K562 (cell line): ENCODE data around the gene CYB5R4. TPM values are rescaled to one million over a fixed set of nuclear protein-coding genes. Genes with fewer than 3 reads are reported as not detected.

Experiments used
- ATAC-seq: fragments of 200-7000 bp; cut with Tn5 transposase; 3 replicates; pipeline ENCODE4 v1.9.1; 2020; ENCODE audit warnings: moderate library complexity
- BruUV-seq: library from RNA; stranded (reverse); fragments of 400-500 nt; replicated peaks from 2 replicates; lab custom pipeline; 2021; lab: Mats Ljungman, UMichigan
- CTCF ChIA-PET: fragments of 300-600 bp; formaldehyde crosslinking; extraction: SDS; loops from one replicate; lab custom pipeline; 2021; ENCODE audit warnings: low intra/inter-chr PET ratio; lab: Yijun Ruan, JAX
- POLR2A ChIA-PET: fragments of 300-600, 350-650 bp; sonication (Branson Sonifier 250); formaldehyde crosslinking; extraction: SDS; loops from one replicate; lab custom pipeline; 2021; ENCODE audit warnings: antibody characterized with exemption, inconsistent platforms; lab: Yijun Ruan, JAX
- DNase-seq, 4 experiments: peaks; one replicate each; pipeline versions ENCODE4 v3.0.0 to v3.0.0-alpha.2; 2011 to 2018; ENCODE audit warnings: low spot score in 3 of 4, mixed read lengths in 3 of 4; ENCODE audit errors: extremely low read depth in 1 of 4
- FAIRE-seq: peaks from 2 replicates; lab custom pipeline; 2011; peaks lifted over from hg19 to GRCh38; lab: Jason Lieb, UNC
- H2AFZ ChIP-seq: 2 replicates; pipeline ENCODE4 v1.6.0; 2011; ENCODE audit warnings: low read depth, low read length, control low read depth, inconsistent platforms
- H3K27ac ChIP-seq: fragments of 200-600 bp; 3 replicates; pipeline ENCODE4 v1.8.0; 2011; ENCODE audit warnings: low read depth, mild to moderate bottlenecking, control low read depth, inconsistent platforms, low read length, moderate library complexity, mixed read lengths; ENCODE audit errors: extremely low read depth
- H3K27me3 ChIP-seq, 2 experiments: fragments of 300-600 bp in 1 of 2; 2 replicates in 1 of 2; 3 replicates in 1 of 2; pipeline versions ENCODE4 v1.6.0 to v1.8.0; 2011; ENCODE audit warnings: inconsistent platforms in 2 of 2, low read length in 2 of 2, mild to moderate bottlenecking in 1 of 2, mixed read lengths in 1 of 2, moderate library complexity in 1 of 2; ENCODE audit not compliant: control insufficient read depth in 2 of 2, insufficient read depth in 2 of 2
- H3K36me3 ChIP-seq: fragments of 300-600 bp; 3 replicates; pipeline ENCODE4 v1.8.0; 2011; ENCODE audit warnings: mild to moderate bottlenecking, low read length, inconsistent platforms; ENCODE audit not compliant: control insufficient read depth, insufficient read depth
- H3K4me1 ChIP-seq, 2 experiments: fragments of 200-600 bp in 1 of 2; replicated peaks in 1 of 2; 2 replicates in 1 of 2; 3 replicates in 1 of 2; pipeline versions ENCODE4 v1.5.1 to v1.8.0; 2011; ENCODE audit warnings: inconsistent platforms in 2 of 2, low read length in 2 of 2, mild to moderate bottlenecking in 1 of 2, mixed read lengths in 1 of 2, moderate library complexity in 1 of 2; ENCODE audit not compliant: control insufficient read depth in 2 of 2, insufficient read depth in 2 of 2
- H3K4me2 ChIP-seq: 2 replicates; pipeline ENCODE4 v1.6.1; 2011; ENCODE audit warnings: low read length, control low read depth, inconsistent platforms, mixed read lengths; ENCODE audit not compliant: insufficient read depth
- H3K4me3 ChIP-seq: fragments of 200-600 bp; sonication (generic), shearing (Covaris generic); 2 replicates; pipeline ENCODE4 v1.5.1; 2016; ENCODE audit warnings: control low read depth, inconsistent platforms
- H3K79me2 ChIP-seq: fragments of 200-600 bp; 3 replicates; pipeline ENCODE4 v1.8.0; 2011; ENCODE audit warnings: low read length, inconsistent platforms; ENCODE audit not compliant: control insufficient read depth, insufficient read depth
- H3K9ac ChIP-seq, 2 experiments: 2 replicates each; pipeline versions ENCODE4 v1.6.0 to v1.6.1; 2011; ENCODE audit warnings: low read depth in 2 of 2, low read length in 2 of 2, control low read depth in 1 of 2, inconsistent platforms in 1 of 2, mild to moderate bottlenecking in 1 of 2, mixed read lengths in 1 of 2; ENCODE audit not compliant: insufficient read depth in 1 of 2
- H3K9me1 ChIP-seq: one replicate; pipeline ENCODE4 v1.6.0; 2011; ENCODE audit warnings: inconsistent platforms, mild to moderate bottlenecking, low read length, moderate library complexity; ENCODE audit not compliant: control insufficient read depth, insufficient read depth
- H3K9me3 ChIP-seq: replicated peaks from 2 replicates; pipeline ENCODE4 v1.5.1; 2011; ENCODE audit warnings: low read depth, low read length, inconsistent platforms; ENCODE audit not compliant: control insufficient read depth, insufficient read depth
- H4K20me1 ChIP-seq: replicated peaks from 2 replicates; pipeline ENCODE4 v1.6.1; 2011; ENCODE audit warnings: low read length, inconsistent platforms, mixed read lengths; ENCODE audit not compliant: control insufficient read depth, insufficient read depth
- ARID1B ChIP-seq: fragments of 450-650 bp; IDR thresholded peaks from 2 replicates; pipeline ENCODE4 v1.6.1; 2016; ENCODE audit warnings: antibody characterized with exemption, mild to moderate bottlenecking, inconsistent platforms
- ARNT ChIP-seq, 2 experiments: fragments of 450-650 bp; IDR thresholded peaks; 2 replicates each; pipeline ENCODE4 v1.6.1; 2016; ENCODE audit warnings: mild to moderate bottlenecking in 1 of 2
- ATF1 ChIP-seq, 2 experiments: fragments of 450-650 bp in 1 of 2; IDR thresholded peaks; 2 replicates each; pipeline ENCODE4 v1.6.1; 2016; ENCODE audit warnings: missing compliant biosample characterization in 1 of 2, missing genetic modification characterization in 1 of 2
- C11orf30 ChIP-seq: fragments of 450-650 bp; IDR thresholded peaks from 2 replicates; pipeline ENCODE4 v1.6.1; 2016; ENCODE audit warnings: low read depth, mild to moderate bottlenecking
- EP400 ChIP-seq: fragments of 450-650 bp; IDR thresholded peaks from 2 replicates; pipeline ENCODE4 v1.6.1; 2017; ENCODE audit warnings: antibody characterized with exemption, mild to moderate bottlenecking, moderate library complexity
- FOSL1 ChIP-seq: fragments of 200-800 bp; sonication (Bioruptor generic); conservative IDR thresholded peaks from 2 replicates; pipeline ENCODE4 v1.6.1; 2016; ENCODE audit warnings: missing genetic modification characterization, missing compliant biosample characterization
- HCFC1 ChIP-seq: IDR thresholded peaks from 2 replicates; pipeline ENCODE4 v1.6.1; 2012; ENCODE audit warnings: low read depth, low read length, improper control_type of control experiment
- MBD2 ChIP-seq: sonication (generic); IDR thresholded peaks from 2 replicates; pipeline ENCODE4 v1.6.1; 2016; ENCODE audit warnings: low read depth, borderline replicate concordance
- MECOM ChIP-seq: fragments of 250-450 bp; sonication (Bioruptor Pico); IDR thresholded peaks from 2 replicates; pipeline ENCODE4 v1.8.0; 2022; ENCODE audit warnings: inconsistent platforms
- MNT ChIP-seq, 2 experiments: fragments of 450-650 bp; conservative IDR thresholded peaks; 2 replicates each; pipeline ENCODE4 v1.6.1; 2017; ENCODE audit warnings: mild to moderate bottlenecking in 2 of 2, moderate library complexity in 2 of 2
- TRIM24 ChIP-seq, 2 experiments: fragments of 450-650 bp; IDR thresholded peaks; 2 replicates each; pipeline ENCODE4 v1.6.1; 2016
- ZNF197 ChIP-seq: fragments of 200-800 bp; sonication (Bioruptor generic); IDR thresholded peaks from 2 replicates; pipeline ENCODE4 v1.6.1; 2016; ENCODE audit warnings: low read depth, missing genetic modification characterization, missing compliant biosample characterization
- ZNF253 ChIP-seq: fragments of 250-450 bp; sonication (Bioruptor Pico); conservative IDR thresholded peaks from 2 replicates; pipeline ENCODE4 v1.6.1; 2021; ENCODE audit warnings: mild to moderate bottlenecking
- WGBS: fragments of 100-300 bp; shearing (Covaris generic); methylation state at CpG from one replicate; pipeline ENCODE4 v1.1.6; 2016; ENCODE audit warnings: low coverage, mixed read lengths; ENCODE audit not compliant: insufficient coverage; ENCODE audit errors: missing lambda C conversion rate; 5-methylcytosine and 5-hydroxymethylcytosine counted together
- in situ Hi-C: fragments of 300-500 bp; cut with MboI; formaldehyde crosslinking; loops from 4 replicates; pipeline ENCODE4 v1.15.0; 2018; ENCODE audit warnings: inconsistent platforms, mixed read lengths
- intact Hi-C: fragments of 100-400 bp; cut with micrococcal nuclease; formaldehyde crosslinking; loops from 2 replicates; pipeline ENCODE4 v1.14.2; 2022
- polyA plus RNA-seq, 8 experiments: library from polyadenylated mRNA; depleted of rRNA in 4 of 8; stranded (reverse) in 5 of 8; unstranded in 3 of 8; fragments of >200 nt; fragmentation: Nextera tagmentation in 2 of 8; fragmentation: Illumina TruSeq in 1 of 8; extraction: Ambion mirVana in 2 of 8; extraction: Trizol in 1 of 8; gene quantifications; 2 replicates each; pipeline versions ENCODE4 v1.2.1 to v1.2.3, GENCODE V29; 2011 to 2014; ENCODE audit warnings: inconsistent platforms in 1 of 8, missing spikeins in 1 of 8
- total RNA-seq, 7 experiments: library from RNA; depleted of rRNA in 6 of 7; stranded (reverse); fragments of >200 nt in 6 of 7; fragmentation: Illumina TruSeq in 2 of 7; extraction: Trizol in 2 of 7; gene quantifications; 2 replicates each; pipeline versions ENCODE4 v1.2.1 to v1.2.3, GENCODE V29; 2011 to 2021; ENCODE audit warnings: low replicate concordance in 1 of 7
- TF ChIP-seq, protein P1 (sequence below): fragments of 450-650 bp; IDR thresholded peaks from 2 replicates; pipeline ENCODE4 v1.6.1; 2016; ENCODE audit warnings: missing biosample characterization, missing genetic modification characterization
- TF ChIP-seq, protein P2 (sequence below): fragments of 450-650 bp; IDR thresholded peaks from 2 replicates; pipeline ENCODE4 v1.7.1; 2018; ENCODE audit warnings: mild to moderate bottlenecking, low read depth; ENCODE audit not compliant: partially characterized antibody

CYB5R4 gene
- total and polyA plus RNA-seq, 9 of the 15 experiments (the other 6 are each of a cell fraction or from before 2014, with no cell fraction given): 5.9 to 23.1 (median 19.0) TPM

DNA sequence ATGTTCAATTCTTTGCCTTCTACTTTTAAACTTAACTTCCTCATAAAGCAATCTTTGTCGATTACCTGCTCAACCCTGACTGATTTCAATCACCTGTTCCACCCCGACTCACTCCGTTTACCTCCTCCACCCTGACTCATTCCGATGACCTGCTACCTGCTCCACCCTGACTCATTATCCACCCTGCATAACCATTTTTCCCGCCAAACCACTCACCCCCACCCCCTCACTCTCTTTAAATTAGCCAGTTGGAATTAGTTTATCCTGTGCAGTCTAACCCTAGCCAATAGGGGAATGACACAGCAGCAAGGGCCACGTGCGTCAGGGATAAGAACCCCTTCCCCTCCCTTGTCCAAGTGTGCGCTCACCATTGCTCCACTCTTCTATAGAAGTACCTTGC, 117.4 kb downstream of the CYB5R4 start:
- H3K36me3 ChIP-seq: 0 out of 3 replicates have a peak, but pooled peaks cover 2% of the 10 kb centered on the region
- 0 out of 4 replicates have a peak overlapping the region, but pooled peaks of 1 of the 2 experiments have one; percentile 6 for H3K9ac ChIP-seq
- no peaks in the 10 kb centered on the region for H3K9me1 ChIP-seq
- ChIA-PET POLR2A (interaction anchor here (1.4 kb wide), 1 partner anchor 23 kb away, joined by 3 read pairs; no protein-coding TSS in a partner anchor), CTCF (no interaction called here)
- FAIRE-seq (no peak), DNase-seq (peak; percentile 24 to 78 (median 28)), ATAC-seq (peak; percentile 38)
- H3K4me1 ChIP-seq: peaks cover 2 to 61% of the 10 kb centered on the region in 2 experiments; a peak in 4 of 5 replicates
- no TSS peak for BruUV-seq
- no peaks in the 10 kb centered on the region for H3K79me2 ChIP-seq
- H3K9me3 ChIP-seq: peaks cover 9% of the 10 kb centered on the region; the same call in 1 of the 2 replicates
- H2AFZ ChIP-seq: peak overlapping the region; percentile 76
- intact Hi-C loops (loop anchor here (10.0 kb wide), 1 partner anchor 238 kb away; no protein-coding TSS in a partner anchor), in situ Hi-C loops (no loop called here)
- H3K27ac ChIP-seq: peak overlapping the region; percentile 79
- H3K4me2 ChIP-seq: no peak overlapping the region
- H3K4me3 ChIP-seq: no peak overlapping the region
- 16% methylated on average over 8 of the region's 8 CpGs for WGBS
- H3K27me3 ChIP-seq: no peaks in the 10 kb centered on the region
- H4K20me1 ChIP-seq: no peaks in the 10 kb centered on the region
- TF ChIP-seq, protein P1, sequence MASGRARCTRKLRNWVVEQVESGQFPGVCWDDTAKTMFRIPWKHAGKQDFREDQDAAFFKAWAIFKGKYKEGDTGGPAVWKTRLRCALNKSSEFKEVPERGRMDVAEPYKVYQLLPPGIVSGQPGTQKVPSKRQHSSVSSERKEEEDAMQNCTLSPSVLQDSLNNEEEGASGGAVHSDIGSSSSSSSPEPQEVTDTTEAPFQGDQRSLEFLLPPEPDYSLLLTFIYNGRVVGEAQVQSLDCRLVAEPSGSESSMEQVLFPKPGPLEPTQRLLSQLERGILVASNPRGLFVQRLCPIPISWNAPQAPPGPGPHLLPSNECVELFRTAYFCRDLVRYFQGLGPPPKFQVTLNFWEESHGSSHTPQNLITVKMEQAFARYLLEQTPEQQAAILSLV (tag): 0 out of 2 replicates have a peak, but pooled peaks have one; percentile 60
- peak; percentile 23; the same call in 1 of the 2 replicates for TF ChIP-seq MECOM (CRISPR knock-in tag)
- TF ChIP-seq ARNT (IDR thresholded peaks at IDR 0.05): peak in 1 of 2 experiments; percentile 64; a peak in 2 of 4 replicates
- TF ChIP-seq ATF1 (CRISPR knock-in tag; IDR thresholded peaks at IDR 0.05): no peak
- peak; percentile 40 for TF ChIP-seq ATF1 (tag; IDR thresholded peaks at IDR 0.05)
- TF ChIP-seq MNT (conservative IDR thresholded peaks at IDR 0.05): 0 out of 4 replicates have a peak, but pooled peaks of 1 of the 2 experiments have one; percentile 52
- TF ChIP-seq FOSL1 (tag): peak; percentile 43
- no peak for TF ChIP-seq MBD2
- TF ChIP-seq TRIM24 (IDR thresholded peaks at IDR 0.05): peak; percentile 77 to 79
- peak; percentile 51; the same call in 1 of the 2 replicates for TF ChIP-seq C11orf30
- TF ChIP-seq EP400: peak; percentile 84
- TF ChIP-seq, protein P2, sequence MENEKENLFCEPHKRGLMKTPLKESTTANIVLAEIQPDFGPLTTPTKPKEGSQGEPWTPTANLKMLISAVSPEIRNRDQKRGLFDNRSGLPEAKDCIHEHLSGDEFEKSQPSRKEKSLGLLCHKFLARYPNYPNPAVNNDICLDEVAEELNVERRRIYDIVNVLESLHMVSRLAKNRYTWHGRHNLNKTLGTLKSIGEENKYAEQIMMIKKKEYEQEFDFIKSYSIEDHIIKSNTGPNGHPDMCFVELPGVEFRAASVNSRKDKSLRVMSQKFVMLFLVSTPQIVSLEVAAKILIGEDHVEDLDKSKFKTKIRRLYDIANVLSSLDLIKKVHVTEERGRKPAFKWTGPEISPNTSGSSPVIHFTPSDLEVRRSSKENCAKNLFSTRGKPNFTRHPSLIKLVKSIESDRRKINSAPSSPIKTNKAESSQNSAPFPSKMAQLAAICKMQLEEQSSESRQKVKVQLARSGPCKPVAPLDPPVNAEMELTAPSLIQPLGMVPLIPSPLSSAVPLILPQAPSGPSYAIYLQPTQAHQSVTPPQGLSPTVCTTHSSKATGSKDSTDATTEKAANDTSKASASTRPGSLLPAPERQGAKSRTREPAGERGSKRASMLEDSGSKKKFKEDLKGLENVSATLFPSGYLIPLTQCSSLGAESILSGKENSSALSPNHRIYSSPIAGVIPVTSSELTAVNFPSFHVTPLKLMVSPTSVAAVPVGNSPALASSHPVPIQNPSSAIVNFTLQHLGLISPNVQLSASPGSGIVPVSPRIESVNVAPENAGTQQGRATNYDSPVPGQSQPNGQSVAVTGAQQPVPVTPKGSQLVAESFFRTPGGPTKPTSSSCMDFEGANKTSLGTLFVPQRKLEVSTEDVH: peak; percentile 97
- TF ChIP-seq ARID1B: peak; percentile 74
- TF ChIP-seq HCFC1: no peak
- no peak for TF ChIP-seq ZNF253 (CRISPR knock-in tag)
- no peak for TF ChIP-seq ZNF197 (CRISPR knock-in tag)
